H1 (cell line): ENCODE data around the gene EFHC1. TPM values are rescaled to one million over a fixed set of nuclear protein-coding genes. Genes with fewer than 3 reads are reported as not detected.

ENCODE experiments used
- CTCF ChIA-PET: fragments of 300-600 bp; sonication (Branson Sonifier 250); formaldehyde crosslinking; loops from one replicate; lab custom pipeline; 2021; ENCODE audit not compliant: partially characterized antibody; lab: Charles Lee
- POLR2A ChIA-PET: fragments of 300-600 bp; sonication (Branson Sonifier 250); formaldehyde crosslinking; loops from one replicate; lab custom pipeline; 2021; ENCODE audit warnings: inconsistent platforms; ENCODE audit not compliant: partially characterized antibody; lab: Charles Lee
- DNase-seq, 2 experiments: peaks; one replicate each; pipeline versions ENCODE4 v3.0.0 to v3.0.0-alpha.2; 2010 to 2022; ENCODE audit warnings: low spot score in 2 of 2, low read depth in 1 of 2, mixed read lengths in 1 of 2
- FAIRE-seq: peaks from 2 replicates; lab custom pipeline; 2011; peaks lifted over from hg19 to GRCh38; lab: Jason Lieb, UNC
- H2AFZ ChIP-seq: 2 replicates; pipeline ENCODE4 v1.8.1; 2012; ENCODE audit warnings: low read length, inconsistent platforms
- H2AK5ac ChIP-seq: 2 replicates; pipeline ENCODE4 v1.6.1; 2013; ENCODE audit warnings: low read depth, low read length
- H2BK120ac ChIP-seq: replicated peaks from 2 replicates; pipeline ENCODE3; 2013; ENCODE audit warnings: low read depth, low read length, inconsistent platforms
- H2BK12ac ChIP-seq: 2 replicates; pipeline ENCODE4 v1.6.1; 2013; ENCODE audit warnings: low read depth, low read length
- H2BK15ac ChIP-seq: 2 replicates; pipeline ENCODE4 v1.6.1; 2013; ENCODE audit warnings: low read length
- H2BK20ac ChIP-seq: 2 replicates; pipeline ENCODE4 v1.6.1; 2013; ENCODE audit warnings: low read length
- H2BK5ac ChIP-seq: 2 replicates; pipeline ENCODE4 v1.6.1; 2013; ENCODE audit warnings: low read depth, low read length
- H3K14ac ChIP-seq: 2 replicates; pipeline ENCODE4 v1.6.1; 2013; ENCODE audit warnings: inconsistent platforms; ENCODE audit not compliant: insufficient read length
- H3K18ac ChIP-seq: 2 replicates; pipeline ENCODE4 v1.6.1; 2013; ENCODE audit warnings: low read length; ENCODE audit errors: extremely low read depth
- H3K23ac ChIP-seq: 2 replicates; pipeline ENCODE4 v1.6.1; 2013; ENCODE audit warnings: inconsistent platforms; ENCODE audit not compliant: insufficient read length
- H3K23me2 ChIP-seq: 2 replicates; pipeline ENCODE4 v1.6.1; 2013; ENCODE audit warnings: low read depth, low read length
- H3K27ac ChIP-seq: 2 replicates; pipeline ENCODE4 v1.6.1; 2011; ENCODE audit warnings: low read depth, low read length, inconsistent platforms
- H3K27me3 ChIP-seq, 4 experiments: replicated peaks in 1 of 4; 1 replicate in 1 of 4; 2 replicates in 3 of 4; pipeline versions ENCODE4 v1.6.1 to v1.8.1; 2011 to 2013; ENCODE audit warnings: low read length in 3 of 4, mild to moderate bottlenecking in 3 of 4, inconsistent platforms in 2 of 4, mixed read lengths in 2 of 4, moderate library complexity in 1 of 4; ENCODE audit not compliant: control insufficient read depth in 3 of 4, insufficient read depth in 3 of 4; ENCODE audit errors: extremely low read depth in 1 of 4
- H3K36me3 ChIP-seq, 4 experiments: 2 replicates each; pipeline versions ENCODE4 v1.6.1 to v1.8.1; 2011 to 2013; ENCODE audit warnings: mild to moderate bottlenecking in 4 of 4, low read length in 3 of 4, moderate library complexity in 2 of 4, control low read depth in 1 of 4, inconsistent platforms in 1 of 4; ENCODE audit not compliant: insufficient read depth in 4 of 4, control insufficient read depth in 2 of 4
- H3K4ac ChIP-seq: replicated peaks from 2 replicates; pipeline ENCODE3; 2013; ENCODE audit warnings: low read length, low read depth, mixed read lengths, inconsistent platforms; ENCODE audit not compliant: insufficient read length
- H3K4me1 ChIP-seq, 4 experiments: replicated peaks in 1 of 4; 1 replicate in 1 of 4; 2 replicates in 3 of 4; pipeline versions ENCODE4 v1.6.1 to v1.8.1; 2011 to 2013; ENCODE audit warnings: low read length in 3 of 4, inconsistent platforms in 2 of 4, mixed read lengths in 1 of 4; ENCODE audit not compliant: insufficient read depth in 4 of 4, control insufficient read depth in 3 of 4
- H3K4me2 ChIP-seq, 2 experiments: 2 replicates each; pipeline versions ENCODE4 v1.6.1 to v1.8.1; 2011 to 2013; ENCODE audit warnings: low read depth in 2 of 2, low read length in 2 of 2, control low read depth in 1 of 2, inconsistent platforms in 1 of 2, mild to moderate bottlenecking in 1 of 2; ENCODE audit not compliant: insufficient read depth in 1 of 2
- H3K4me3 ChIP-seq, 4 experiments: fragments of 200-600, 300-600 bp in 1 of 4; sonication (generic), shearing (Covaris generic), sonication (Bioruptor Twin) in 1 of 4; 2 replicates each; pipeline versions ENCODE4 v1.5.1 to v1.8.1; 2011 to 2016; ENCODE audit warnings: low read length in 4 of 4, low read depth in 3 of 4, control low read depth in 2 of 4, inconsistent platforms in 2 of 4, mild to moderate bottlenecking in 2 of 4, mixed read lengths in 1 of 4, moderate library complexity in 1 of 4; ENCODE audit not compliant: insufficient read depth in 2 of 4; ENCODE audit errors: extremely low read depth in 1 of 4
- H3K56ac ChIP-seq: replicated peaks from 2 replicates; pipeline ENCODE3; 2013; ENCODE audit warnings: low read depth, mild to moderate bottlenecking, mixed read lengths, low read length, inconsistent platforms; ENCODE audit not compliant: insufficient read length
- H3K79me1 ChIP-seq: 2 replicates; pipeline ENCODE4 v1.6.1; 2013; ENCODE audit warnings: low read depth, low read length, control low read depth
- H3K79me2 ChIP-seq, 2 experiments: 2 replicates each; pipeline versions ENCODE4 v1.6.1 to v1.8.1; 2012 to 2013; ENCODE audit warnings: low read length in 2 of 2, mild to moderate bottlenecking in 2 of 2, inconsistent platforms in 1 of 2; ENCODE audit not compliant: insufficient read depth in 2 of 2, control insufficient read depth in 1 of 2
- H3K9ac ChIP-seq, 4 experiments: replicated peaks in 1 of 4; 1 replicate in 1 of 4; 2 replicates in 3 of 4; pipeline versions ENCODE4 v1.6.1 to v1.8.1; 2011 to 2013; ENCODE audit warnings: low read depth in 3 of 4, low read length in 3 of 4, control low read depth in 2 of 4, mild to moderate bottlenecking in 2 of 4, moderate library complexity in 2 of 4, inconsistent platforms in 1 of 4; ENCODE audit errors: extremely low read depth in 1 of 4
- H3K9me3 ChIP-seq, 2 experiments: 2 replicates each; pipeline versions ENCODE4 v1.6.1 to v1.8.1; 2012 to 2013; ENCODE audit warnings: mild to moderate bottlenecking in 2 of 2, moderate library complexity in 2 of 2, control low read depth in 1 of 2, inconsistent platforms in 1 of 2, low read depth in 1 of 2, low read length in 1 of 2, mixed read lengths in 1 of 2; ENCODE audit not compliant: insufficient read depth in 2 of 2
- H4K20me1 ChIP-seq, 2 experiments: replicated peaks in 1 of 2; 2 replicates each; pipeline versions ENCODE3 to v1.8.1; 2011 to 2013; ENCODE audit warnings: inconsistent platforms in 2 of 2, low read length in 2 of 2, mild to moderate bottlenecking in 1 of 2; ENCODE audit not compliant: insufficient read depth in 2 of 2, control insufficient read depth in 1 of 2
- H4K5ac ChIP-seq: 2 replicates; pipeline ENCODE4 v1.6.1; 2013; ENCODE audit warnings: low read length, low read depth, mixed read lengths, inconsistent platforms; ENCODE audit not compliant: insufficient read length
- H4K8ac ChIP-seq: 2 replicates; pipeline ENCODE4 v1.8.0; 2013; ENCODE audit warnings: mild to moderate bottlenecking, moderate library complexity, low read length, inconsistent platforms; ENCODE audit not compliant: insufficient read depth; ENCODE audit errors: extremely low read depth
- H4K91ac ChIP-seq: replicated peaks from 2 replicates; pipeline ENCODE3; 2013; ENCODE audit warnings: low read length, mixed read lengths, inconsistent platforms; ENCODE audit not compliant: insufficient read length
- ASH2L ChIP-seq: fragments of 200-600, 300-600 bp; sonication (generic); IDR thresholded peaks from one replicate; pipeline ENCODE4 v1.7.1; 2017; ENCODE audit warnings: low read length
- MAX ChIP-seq: IDR thresholded peaks from 2 replicates; pipeline ENCODE4 v1.6.1; 2012; ENCODE audit warnings: inconsistent platforms
- SIN3A ChIP-seq, 2 experiments: IDR thresholded peaks in 1 of 2; conservative IDR thresholded peaks in 1 of 2; 2 replicates each; pipeline ENCODE4 v1.6.1; 2011 to 2012; ENCODE audit warnings: low read length in 2 of 2, improper control_type of control experiment in 1 of 2, low read depth in 1 of 2, mild to moderate bottlenecking in 1 of 2
- WGBS, 2 experiments: shearing (Covaris generic) in 1 of 2; methylation state at CpG; one replicate each; pipeline versions ENCODE4 v1.1.6 to v1.1.7; 2013 to 2015; ENCODE audit warnings: low lambda C conversion rate in 2 of 2, mixed read lengths in 2 of 2, inconsistent platforms in 1 of 2, low coverage in 1 of 2, missing lambda C conversion rate in 1 of 2; ENCODE audit not compliant: insufficient replicate concordance in 2 of 2, insufficient coverage in 1 of 2, insufficient read length in 1 of 2; ENCODE audit errors: extremely low coverage in 1 of 2, missing lambda C conversion rate in 1 of 2; 5-methylcytosine and 5-hydroxymethylcytosine counted together
- polyA plus RNA-seq, 7 experiments: library from polyadenylated mRNA; depleted of rRNA in 3 of 7; stranded (reverse) in 5 of 7; unstranded in 2 of 7; fragments of >200 nt in 5 of 7; fragments of 200-250 nt in 2 of 7; gene quantifications; 1 replicate in 5 of 7; 2 replicates in 1 of 7; 4 replicates in 1 of 7; pipeline versions ENCODE4 v1.2.1 to v1.2.3, GENCODE V29; 2011 to 2013; ENCODE audit warnings: missing spikeins in 2 of 7, mixed read lengths in 2 of 7
- total RNA-seq: library from RNA; stranded (reverse); fragmentation: NEBNext Ultra II Directional; extraction: Animal tissue kit (Norgen Biotek cat#: 25700); gene quantifications from 2 replicates; pipeline ENCODE4 v1.2.1, GENCODE V29; 2021

Gene EFHC1
- total and polyA plus RNA-seq, 2 of the 8 experiments (the other 6 are each of a cell fraction or from before 2014, with no cell fraction given) = 10.5 to 16.4 TPM

- CTCF ChIA-PET = interaction anchor here (0.8 to 1.3 kb wide), 3 partner anchors 27 to 62 kb away, joined by 3 to 4 read pairs (median 3); no protein-coding TSS in a partner anchor
- Histone ChIP-seq H3K18ac (no peak overlapping the region), H2AFZ (no peak overlapping the region), H4K20me1 (no peaks in the 10 kb centered on the region), H3K36me3 (no peaks in the 10 kb centered on the region; a peak in 1 of 8 replicates), H2AK5ac (no peak overlapping the region), H3K23ac (no peak overlapping the region), H3K4me1 (peaks cover 2 to 12% (median 5%) of the 10 kb centered on the region in 4 experiments; a peak in 6 of 7 replicates), H4K91ac (no peak overlapping the region), H2BK20ac (no peak overlapping the region), H3K14ac (no peak overlapping the region), H3K9me3 (no peaks in the 10 kb centered on the region), H4K8ac (no peak overlapping the region), H3K79me1 (peaks cover 7% of the 10 kb centered on the region; the same call in 1 of the 2 replicates), H3K27me3 (no peaks in the 10 kb centered on the region), H3K56ac (no peak overlapping the region), H2BK15ac (no peak overlapping the region), H2BK5ac (no peak overlapping the region), H3K4me3 (no peak overlapping the region), H4K5ac (no peak overlapping the region), H3K27ac (no peak overlapping the region), H2BK120ac (no peak overlapping the region), H2BK12ac (no peak overlapping the region), H3K4ac (no peak overlapping the region), H3K23me2 (no peaks in the 10 kb centered on the region), H3K79me2 (peaks cover 0 to 38% of the 10 kb centered on the region in 2 experiments; a peak in 3 of 4 replicates), H3K9ac (no peak overlapping the region), H3K4me2 (no peak overlapping the region; a peak in 1 of 4 replicates)
- no peak for DNase-seq
- TF ChIP-seq MAX (no peak), ASH2L (no peak), SIN3A (conservative IDR thresholded peaks at IDR 0.05 in 1 of 2, IDR thresholded peaks at IDR 0.05 in 1 of 2; ENCODE audit: low read depth in 1 of 2, low read length in 2 of 2) (no peak)
- POLR2A ChIA-PET = interaction anchor here (0.9 kb wide), 1 partner anchor 37 kb away, joined by 3 read pairs; no protein-coding TSS in a partner anchor
- 88% methylated on average over 1 of the region's 1 CpG; no CpG with 5 or more reads in 1 of the 2 experiments for WGBS, 2 experiments
- no peak for FAIRE-seq
Observed at GRCh38 chr6:52543262-52543661, 123.1 kb downstream of the EFHC1 start.
